Smooth muscle cell (in vitro differentiated cells): ENCODE measurements around the gene MSI2. TPM values are rescaled to one million over a fixed set of nuclear protein-coding genes. Genes with fewer than 3 reads are reported as not detected.

Source experiments
- DNase-seq: peaks from one replicate; lab custom pipeline; 2025; ENCODE audit not compliant: unreplicated experiment; lab: John Stamatoyannopoulos, UW
- H2AFZ ChIP-seq: fragments of 200-600 bp; sonication (generic); 2 replicates; pipeline ENCODE4 v1.6.0; 2016; ENCODE audit warnings: antibody characterized with exemption, low read depth, mild to moderate bottlenecking
- H3F3A ChIP-seq: fragments of 200-600 bp; sonication (generic); 2 replicates; pipeline ENCODE4 v1.6.0; 2017; ENCODE audit warnings: antibody characterized with exemption, low read depth
- H3K27ac ChIP-seq: fragments of 200-600 bp; sonication (generic); 2 replicates; pipeline ENCODE4 v1.5.1; 2016; ENCODE audit warnings: low read depth, mild to moderate bottlenecking
- H3K27me3 ChIP-seq: fragments of 200-600 bp; sonication (generic); 2 replicates; pipeline ENCODE4 v1.6.1; 2016; ENCODE audit warnings: low read depth, mild to moderate bottlenecking
- H3K36me3 ChIP-seq: fragments of 200-600 bp; sonication (generic); 2 replicates; pipeline ENCODE4 v1.5.1; 2016; ENCODE audit warnings: low read depth
- H3K4me1 ChIP-seq: fragments of 200-600 bp; sonication (generic); 2 replicates; pipeline ENCODE4 v1.5.1; 2016; ENCODE audit warnings: low read depth
- H3K4me2 ChIP-seq: fragments of 200-600 bp; sonication (generic); 2 replicates; pipeline ENCODE4 v1.6.0; 2016; ENCODE audit warnings: mild to moderate bottlenecking
- H3K4me3 ChIP-seq: fragments of 200-600 bp; sonication (generic); 2 replicates; pipeline ENCODE4 v1.5.1; 2016; ENCODE audit warnings: mild to moderate bottlenecking
- H3K79me2 ChIP-seq: fragments of 200-600 bp; sonication (generic); 2 replicates; pipeline ENCODE4 v1.6.0; 2016; ENCODE audit warnings: low read depth, mild to moderate bottlenecking
- H3K9ac ChIP-seq: fragments of 200-600 bp; sonication (generic); 2 replicates; pipeline ENCODE4 v1.6.0; 2016; ENCODE audit warnings: low read depth
- H3K9me3 ChIP-seq: fragments of 200-600 bp; sonication (generic); replicated peaks from 2 replicates; pipeline ENCODE4 v1.5.1; 2016; ENCODE audit warnings: low read depth
- H4K20me1 ChIP-seq: fragments of 200-600 bp; sonication (generic); 2 replicates; pipeline ENCODE4 v1.6.0; 2016; ENCODE audit warnings: low read depth
- WGBS: methylation state at CpG from one replicate; pipeline ENCODE4 v1.1.7; 2016; ENCODE audit warnings: low lambda C conversion rate; 5-methylcytosine and 5-hydroxymethylcytosine counted together
- polyA plus RNA-seq: library from polyadenylated mRNA; unstranded; fragments of >200 nt; fragmentation: Nextera tagmentation; extraction: Ambion mirVana; gene quantifications from 2 replicates; pipeline ENCODE4 v1.2.1, GENCODE V29; 2016
- total RNA-seq: library from RNA; depleted of rRNA; stranded (reverse); fragments of >200 nt; gene quantifications from 2 replicates; pipeline ENCODE4 v1.2.3, GENCODE V29; 2014
- TF ChIP-seq, protein P1 (sequence below): fragments of 200-600 bp; sonication (generic); IDR thresholded peaks from 2 replicates; pipeline ENCODE4 v1.5.1; 2017; ENCODE audit warnings: borderline replicate concordance, mild to moderate bottlenecking, antibody characterized with exemption; ENCODE audit not compliant: insufficient read depth, poor library complexity, severe bottlenecking

The MSI2 gene
- total and polyA plus RNA-seq, 2 experiments from 2014 or later: 5.7 to 36.5 TPM

DNA sequence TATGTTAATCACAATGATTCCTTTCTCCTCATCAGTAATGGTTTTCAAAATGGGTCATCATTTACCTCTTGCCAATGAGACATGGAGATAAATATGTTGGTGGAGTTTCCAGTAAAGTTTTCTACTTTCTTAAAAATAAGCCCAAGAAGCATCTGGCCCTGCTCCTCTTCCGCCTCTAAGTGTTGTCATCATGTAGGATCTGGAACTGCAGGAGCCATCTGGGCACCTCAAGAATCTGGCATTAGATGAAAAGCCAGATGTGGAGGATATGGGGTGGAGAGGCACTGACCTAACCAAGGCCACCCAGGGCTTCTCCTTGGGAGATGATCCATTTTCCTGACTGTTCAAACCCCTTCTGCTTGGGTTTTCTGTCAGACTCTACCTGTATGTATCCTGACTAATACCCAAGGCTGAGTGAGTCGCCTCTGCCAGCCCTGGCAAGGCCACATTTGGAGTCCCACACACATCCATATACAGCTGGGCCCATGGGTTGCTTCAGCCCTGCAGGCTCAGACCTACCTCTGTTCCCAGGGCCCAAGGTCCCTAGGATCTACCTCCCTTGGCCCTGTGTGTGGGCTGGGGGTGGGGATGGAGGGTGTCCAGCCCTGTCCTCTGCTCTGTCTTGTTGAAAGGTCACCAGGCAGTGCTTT, 464.2 kb downstream of the MSI2 start:
- H3K27ac ChIP-seq: no peak overlapping the region
- no peaks in the 10 kb centered on the region for H3K36me3 ChIP-seq
- no peaks in the 10 kb centered on the region for H3K79me2 ChIP-seq
- H4K20me1 ChIP-seq: no peaks in the 10 kb centered on the region
- no peak overlapping the region for H3K9ac ChIP-seq
- peaks cover 19% of the 10 kb centered on the region for H3K27me3 ChIP-seq
- H3K4me3 ChIP-seq: no peak overlapping the region
- no peak overlapping the region for H3K4me2 ChIP-seq
- 97% methylated on average over 2 of the region's 2 CpGs for WGBS
- no peaks in the 10 kb centered on the region for H3K9me3 ChIP-seq
- DNase-seq: no peak
- no peaks in the 10 kb centered on the region for H3K4me1 ChIP-seq
- TF ChIP-seq, protein P1, sequence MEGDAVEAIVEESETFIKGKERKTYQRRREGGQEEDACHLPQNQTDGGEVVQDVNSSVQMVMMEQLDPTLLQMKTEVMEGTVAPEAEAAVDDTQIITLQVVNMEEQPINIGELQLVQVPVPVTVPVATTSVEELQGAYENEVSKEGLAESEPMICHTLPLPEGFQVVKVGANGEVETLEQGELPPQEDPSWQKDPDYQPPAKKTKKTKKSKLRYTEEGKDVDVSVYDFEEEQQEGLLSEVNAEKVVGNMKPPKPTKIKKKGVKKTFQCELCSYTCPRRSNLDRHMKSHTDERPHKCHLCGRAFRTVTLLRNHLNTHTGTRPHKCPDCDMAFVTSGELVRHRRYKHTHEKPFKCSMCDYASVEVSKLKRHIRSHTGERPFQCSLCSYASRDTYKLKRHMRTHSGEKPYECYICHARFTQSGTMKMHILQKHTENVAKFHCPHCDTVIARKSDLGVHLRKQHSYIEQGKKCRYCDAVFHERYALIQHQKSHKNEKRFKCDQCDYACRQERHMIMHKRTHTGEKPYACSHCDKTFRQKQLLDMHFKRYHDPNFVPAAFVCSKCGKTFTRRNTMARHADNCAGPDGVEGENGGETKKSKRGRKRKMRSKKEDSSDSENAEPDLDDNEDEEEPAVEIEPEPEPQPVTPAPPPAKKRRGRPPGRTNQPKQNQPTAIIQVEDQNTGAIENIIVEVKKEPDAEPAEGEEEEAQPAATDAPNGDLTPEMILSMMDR: no peak
- H2AFZ ChIP-seq: no peak overlapping the region
- H3F3A ChIP-seq: no peaks in the 10 kb centered on the region

DNA sequence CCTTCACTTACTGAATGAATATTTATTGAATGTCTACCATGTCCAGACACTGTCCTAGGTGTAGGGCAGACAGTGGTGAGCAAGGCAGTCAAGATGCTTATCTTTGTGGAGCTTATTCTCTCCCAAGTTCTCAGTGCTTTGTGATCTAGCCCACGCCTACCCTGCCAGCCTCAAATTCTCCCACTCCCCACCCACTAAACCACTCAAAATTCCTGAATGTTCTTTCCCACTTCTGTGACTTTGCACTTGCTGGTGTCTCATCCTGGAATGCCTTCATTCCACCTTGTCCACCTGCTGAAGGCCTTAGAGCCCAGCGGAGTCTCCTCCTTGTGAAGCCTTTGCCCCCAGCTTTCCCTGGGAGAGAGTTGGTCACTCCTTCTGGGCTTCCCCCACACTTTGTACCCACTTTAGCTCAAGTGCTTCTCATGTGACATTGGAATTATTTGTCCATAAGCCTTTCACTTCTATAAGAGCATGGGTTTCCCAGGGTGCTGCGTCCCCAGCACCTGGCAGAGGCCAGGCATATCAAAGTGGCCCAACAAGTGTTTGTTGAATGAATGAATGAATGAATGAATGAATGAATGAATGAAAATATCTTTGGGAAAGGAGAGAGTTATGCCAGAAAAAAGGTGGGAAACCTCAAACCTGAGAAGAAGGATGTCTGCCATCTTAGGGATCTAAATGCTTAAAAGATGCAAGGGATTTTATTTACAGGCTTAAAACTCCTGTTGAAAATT, 465.8 kb downstream of the MSI2 start:
- H3K9me3 ChIP-seq: no peaks in the 10 kb centered on the region
- H3K27me3 ChIP-seq: peaks cover 3% of the 10 kb centered on the region
- 91% methylated on average over 3 of the region's 3 CpGs for WGBS
- no peaks in the 10 kb centered on the region for H3K36me3 ChIP-seq
- no peak for DNase-seq
- TF ChIP-seq, protein P1: no peak
- no peak overlapping the region for H3K9ac ChIP-seq
- no peaks in the 10 kb centered on the region for H3K79me2 ChIP-seq
- no peak overlapping the region for H3K4me3 ChIP-seq
- H3F3A ChIP-seq: no peaks in the 10 kb centered on the region
- H4K20me1 ChIP-seq: no peaks in the 10 kb centered on the region
- no peak overlapping the region for H3K27ac ChIP-seq
- H3K4me1 ChIP-seq: no peaks in the 10 kb centered on the region
- no peak overlapping the region for H3K4me2 ChIP-seq
- no peak overlapping the region for H2AFZ ChIP-seq

DNA sequence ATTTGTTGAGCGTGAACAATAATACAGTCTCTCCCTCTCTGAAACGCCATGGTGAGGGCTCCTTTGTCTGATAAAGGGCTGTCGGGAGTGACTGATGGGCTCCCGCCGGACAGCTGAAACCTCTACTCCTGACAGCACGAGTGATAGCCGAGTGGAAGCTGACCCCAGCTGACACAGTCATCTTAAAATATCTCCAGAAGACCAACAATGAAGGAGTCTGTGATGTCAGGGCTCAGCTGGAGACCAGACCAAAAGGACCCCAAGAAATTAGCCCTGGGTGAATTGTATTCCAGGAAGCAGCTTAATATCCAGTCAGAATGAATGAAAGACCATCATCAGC, 466.4 kb downstream of the MSI2 start:
- 81% methylated on average over 7 of the region's 7 CpGs for WGBS
- no peak overlapping the region for H3K27ac ChIP-seq
- DNase-seq: no peak
- no peaks in the 10 kb centered on the region for H4K20me1 ChIP-seq
- H3K4me2 ChIP-seq: no peak overlapping the region
- H3K9me3 ChIP-seq: no peaks in the 10 kb centered on the region
- no peaks in the 10 kb centered on the region for H3K79me2 ChIP-seq
- no peaks in the 10 kb centered on the region for H3K27me3 ChIP-seq
- H3K9ac ChIP-seq: no peak overlapping the region
- H3K4me1 ChIP-seq: no peaks in the 10 kb centered on the region
- H3F3A ChIP-seq: no peaks in the 10 kb centered on the region
- no peak overlapping the region for H2AFZ ChIP-seq
- no peak overlapping the region for H3K4me3 ChIP-seq
- H3K36me3 ChIP-seq: no peaks in the 10 kb centered on the region
- TF ChIP-seq, protein P1: no peak

DNA sequence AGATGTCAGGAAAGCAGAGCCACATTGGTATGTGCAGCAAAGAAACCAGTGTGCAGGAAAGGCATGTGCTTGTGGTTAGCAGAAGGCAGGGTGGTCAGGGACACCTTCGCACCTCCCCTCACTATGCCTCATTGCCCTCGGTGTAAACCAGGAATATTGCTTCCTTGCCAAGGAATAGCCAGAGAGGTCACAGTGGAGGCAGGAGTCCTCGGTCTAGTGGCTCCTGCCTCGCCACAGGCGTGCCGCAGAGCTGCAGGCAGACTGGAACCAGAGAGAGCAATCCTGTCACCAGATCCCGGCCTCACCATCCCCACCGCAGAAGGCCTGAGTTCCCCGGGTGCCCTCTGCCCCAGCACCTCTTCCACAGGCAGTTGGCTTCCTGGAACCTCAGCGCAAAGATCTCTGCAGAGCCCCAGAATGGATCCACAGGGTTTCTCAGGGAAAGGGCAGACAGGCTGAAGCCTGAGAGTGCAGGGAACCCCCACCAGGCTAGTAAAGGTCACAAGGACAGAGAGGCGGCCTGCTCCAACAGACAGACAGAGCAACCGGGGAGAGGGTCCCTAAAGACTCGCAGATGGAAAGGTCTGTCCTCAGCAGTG, 467.2 kb downstream of the MSI2 start:
- Histone ChIP-seq H3K9me3 (no peaks in the 10 kb centered on the region), H3K36me3 (no peaks in the 10 kb centered on the region), H3K27me3 (no peaks in the 10 kb centered on the region), H3K9ac (no peak overlapping the region), H3K4me1 (no peaks in the 10 kb centered on the region), H3K79me2 (no peaks in the 10 kb centered on the region), H3F3A (no peaks in the 10 kb centered on the region), H3K27ac (no peak overlapping the region), H3K4me3 (no peak overlapping the region), H3K4me2 (no peak overlapping the region), H4K20me1 (no peaks in the 10 kb centered on the region), H2AFZ (no peak overlapping the region)
- no peak for DNase-seq
- TF ChIP-seq, protein P1: no peak
- 79% methylated on average over 13 of the region's 13 CpGs for WGBS
